ELR (cell line): Measurements from ENCODE around the gene ZBP1.

Experiments used
- DNase-seq: peaks from one replicate; pipeline ENCODE4 v3.0.0-alpha.2; 2015; ENCODE audit warnings: low read depth

ZBP1 gene

GRCh38 chr20:57571782-57572416 is 48.3 kb downstream of the ZBP1 start:
- DNase-seq: no peak

DNA sequence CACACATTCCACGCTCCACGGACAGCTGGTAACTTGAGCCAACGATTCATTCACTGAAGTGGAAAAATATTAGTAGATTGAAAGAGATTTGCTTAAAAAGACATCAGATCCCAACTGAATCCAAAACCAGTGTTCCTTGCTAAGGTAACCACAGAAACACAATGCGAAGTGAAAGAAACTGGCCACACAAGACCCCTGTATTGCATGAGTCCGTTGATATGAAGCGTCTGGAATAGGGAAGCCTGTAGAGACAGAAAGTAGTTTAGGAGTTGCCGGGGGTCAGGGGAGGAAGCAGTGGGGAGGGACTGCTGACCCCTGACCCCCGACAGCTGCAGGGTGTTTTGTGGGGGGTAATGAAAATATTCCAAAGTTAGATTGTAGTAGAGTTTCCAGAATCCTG is 49.3 kb downstream of the ZBP1 start:
- no peak for DNase-seq

- DNase-seq: no peak
Observed at GRCh38 chr20:57570145-57570850, 49.9 kb downstream of the ZBP1 start.

- no peak for DNase-seq
Observed at GRCh38 chr20:57568960-57569359, 51.3 kb downstream of the ZBP1 start.

GRCh38 chr20:57568088-57568896 is 51.9 kb downstream of the ZBP1 start:
- DNase-seq: no peak

DNA sequence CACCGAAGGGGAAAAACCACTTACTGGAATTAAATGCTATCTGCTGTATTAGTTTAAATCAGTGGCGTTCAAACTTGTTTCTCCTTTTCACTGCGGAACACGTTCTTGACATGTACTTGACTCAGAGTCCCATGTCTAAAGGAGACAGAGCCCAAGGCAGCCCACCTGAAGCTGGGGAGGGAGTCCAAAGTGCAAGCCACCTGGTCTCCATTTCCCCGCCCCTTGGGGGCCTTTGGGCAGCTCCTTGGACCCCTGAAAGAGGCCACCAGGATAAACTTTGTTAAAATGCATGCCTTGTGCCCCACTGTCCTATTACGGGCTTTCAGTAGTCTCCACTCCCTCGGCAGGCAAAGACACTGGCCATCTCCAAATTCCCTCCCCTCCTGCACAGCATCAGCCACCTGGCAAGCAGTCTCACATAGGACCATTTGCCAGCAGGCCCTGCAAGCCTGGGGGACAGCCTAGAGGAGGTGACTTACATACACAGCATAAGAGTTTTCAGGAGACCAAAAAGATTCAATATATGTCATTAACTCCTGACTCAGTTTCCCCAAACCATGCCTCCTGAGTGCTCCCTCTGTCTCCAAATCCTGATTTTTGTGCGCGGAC is 52.7 kb downstream of the ZBP1 start:
- no peak for DNase-seq

- no peak for DNase-seq
Observed at GRCh38 chr20:57566803-57567459, 53.3 kb downstream of the ZBP1 start.

- DNase-seq: no peak
Observed at GRCh38 chr20:57566399-57566798, 53.8 kb downstream of the ZBP1 start.

- no peak for DNase-seq
Observed at GRCh38 chr20:57564951-57565642, 55.1 kb downstream of the ZBP1 start.

- no peak for DNase-seq
Observed at GRCh38 chr20:57564180-57564802, 55.9 kb downstream of the ZBP1 start.

DNA sequence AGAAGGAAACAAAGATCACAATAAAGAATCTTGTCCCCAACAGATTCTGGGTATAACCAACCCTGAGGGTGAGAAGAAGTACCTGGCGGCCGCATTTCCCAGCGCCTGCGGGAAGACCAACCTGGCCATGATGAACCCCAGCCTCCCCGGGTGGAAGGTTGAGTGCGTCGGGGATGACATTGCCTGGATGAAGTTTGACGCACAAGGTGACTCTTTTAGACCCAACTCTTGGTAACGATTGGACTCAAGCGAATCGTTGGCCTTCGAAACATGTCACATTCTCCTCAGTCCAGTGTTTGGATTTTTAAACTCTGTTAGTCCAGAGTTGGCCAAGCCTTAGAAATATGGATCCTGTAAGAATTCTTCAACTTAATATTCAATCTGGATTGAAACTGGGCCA is 56.7 kb downstream of the ZBP1 start:
- no peak for DNase-seq

DNA sequence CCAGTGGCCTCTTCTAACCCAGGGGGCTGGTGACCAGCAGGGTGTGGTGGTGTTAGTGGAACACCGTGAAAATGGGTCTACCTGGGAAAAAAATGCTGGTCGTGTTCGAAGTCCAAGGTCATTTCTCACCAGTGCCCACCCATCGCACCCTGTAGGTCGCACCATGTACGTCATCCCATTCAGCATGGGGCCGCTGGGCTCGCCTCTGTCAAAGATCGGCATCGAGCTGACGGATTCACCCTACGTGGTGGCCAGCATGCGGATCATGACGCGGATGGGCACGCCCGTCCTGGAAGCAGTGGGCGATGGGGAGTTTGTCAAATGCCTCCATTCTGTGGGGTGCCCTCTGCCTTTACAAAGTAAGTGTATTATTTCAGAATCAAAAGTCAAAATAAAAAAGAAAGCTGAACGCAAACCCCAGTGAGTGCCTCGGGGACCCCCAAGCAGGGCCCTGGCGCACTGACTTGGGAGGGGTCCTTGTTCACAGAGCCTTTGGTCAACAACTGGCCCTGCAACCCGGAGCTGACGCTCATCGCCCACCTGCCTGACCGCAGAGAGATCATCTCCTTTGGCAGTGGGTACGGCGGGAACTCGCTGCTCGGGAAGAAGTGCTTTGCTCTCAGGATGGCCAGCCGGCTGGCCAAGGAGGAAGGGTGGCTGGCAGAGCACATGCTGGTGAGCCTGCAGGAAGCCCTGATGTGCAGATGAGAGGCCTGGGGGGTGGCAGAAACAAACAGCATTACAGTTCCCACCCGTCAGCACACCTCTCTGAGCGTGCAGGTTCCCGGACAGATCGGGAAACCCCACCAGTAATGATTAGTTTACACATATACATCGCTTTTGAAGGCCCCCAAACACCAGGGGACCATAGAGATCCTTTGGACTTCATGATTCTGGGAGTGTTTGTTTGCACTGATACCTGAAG is 57.4 kb downstream of the ZBP1 start:
- DNase-seq: no peak

- DNase-seq: no peak
Observed at GRCh38 chr20:57561356-57562279, 58.6 kb downstream of the ZBP1 start.

- peak; percentile 7 for DNase-seq
Observed at GRCh38 chr20:57560554-57561355, 59.5 kb downstream of the ZBP1 start, which contains the start of gene PCK1. Gene PCK1 (plus strand): TSS chr20:57561110. CDS start chr20:57561412, 302 bp downstream.

DNA sequence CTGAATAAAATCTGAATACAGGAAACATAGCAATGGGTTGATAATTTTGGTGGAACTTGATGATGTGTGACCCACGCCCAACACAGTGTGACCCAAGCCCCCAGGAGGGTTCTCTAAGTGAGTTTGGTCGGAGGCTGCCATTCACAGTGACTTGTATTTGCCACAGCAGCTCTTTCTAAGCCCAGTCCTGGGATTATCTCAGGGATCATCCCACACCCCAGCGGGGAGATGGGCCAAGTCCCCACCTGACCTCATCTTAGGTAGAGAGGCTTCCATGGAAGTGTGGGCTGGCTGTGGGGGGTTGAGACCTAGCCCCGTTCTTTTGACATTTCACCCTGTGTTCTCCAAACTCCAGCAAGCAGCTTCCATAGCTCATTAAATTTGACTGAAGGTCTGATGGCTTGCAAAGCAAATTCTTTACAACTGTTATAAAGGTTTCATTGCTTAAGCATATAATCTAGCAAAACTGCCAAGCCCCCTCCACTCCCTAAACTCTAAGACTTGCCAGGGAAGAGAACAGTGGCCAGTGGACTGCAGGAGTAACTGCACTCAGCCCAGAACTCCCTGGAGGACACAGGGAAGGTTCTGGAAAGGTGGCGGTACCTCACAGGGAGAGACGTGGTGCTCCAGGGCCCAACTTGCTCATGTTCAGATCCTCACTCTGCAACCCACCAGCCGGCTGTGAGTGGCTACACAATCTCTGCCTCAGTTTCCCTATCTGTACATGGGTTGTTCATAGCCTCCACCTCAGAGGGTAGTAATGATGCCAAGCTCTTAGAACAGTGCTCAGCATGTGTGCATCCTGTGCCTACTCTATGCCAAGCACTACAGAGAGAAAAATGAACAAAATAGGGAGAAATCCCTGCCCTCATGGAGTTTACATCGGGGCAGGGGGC is 60.3 kb downstream of the ZBP1 start:
- DNase-seq: no peak

- DNase-seq: no peak
Observed at GRCh38 chr20:57559289-57559634, 61.0 kb downstream of the ZBP1 start.
